Pons (tissue), 1 donor: Measurements from ENCODE around the gene RPS6KA1.
"Not testable (repeated sequence)": the region's sequence is repeated elsewhere in the genome, so short reads cannot be mapped to it uniquely, and the experiment has no call there.

Experiments
- DNase-seq: peaks from one replicate; pipeline ENCODE4 v3.0.0-alpha.2; 2016; ENCODE audit warnings: low spot score

RPS6KA1 gene

DNA sequence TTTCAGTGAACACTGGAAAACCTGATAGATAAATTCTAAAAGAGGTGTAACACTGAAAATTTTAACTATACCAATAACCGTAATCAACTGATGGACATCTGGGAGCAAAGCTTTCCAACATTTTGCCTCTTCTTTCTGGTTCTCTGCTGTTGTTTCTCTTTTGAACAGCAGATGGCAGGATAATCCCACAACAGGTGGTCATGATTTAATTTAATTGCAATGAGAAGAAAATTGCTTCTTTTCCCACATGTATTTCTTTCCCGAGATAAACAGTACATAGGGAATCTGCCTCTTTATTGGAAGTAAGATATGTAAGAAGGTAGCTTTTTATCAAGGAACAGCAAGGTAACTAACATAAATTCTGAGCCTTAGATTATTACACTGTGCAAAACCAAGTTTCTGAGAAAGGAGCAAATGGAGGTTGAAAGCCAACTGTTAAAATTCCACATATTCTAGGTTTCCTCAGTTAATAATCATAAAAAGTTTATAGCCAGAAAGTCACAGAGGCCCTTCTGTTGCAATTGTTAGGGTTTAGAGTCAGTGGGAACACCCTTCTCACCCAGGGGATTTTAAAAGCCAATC lies 72.9 kb downstream of the RPS6KA1 start:
- DNase-seq: peak; percentile 87

DNA sequence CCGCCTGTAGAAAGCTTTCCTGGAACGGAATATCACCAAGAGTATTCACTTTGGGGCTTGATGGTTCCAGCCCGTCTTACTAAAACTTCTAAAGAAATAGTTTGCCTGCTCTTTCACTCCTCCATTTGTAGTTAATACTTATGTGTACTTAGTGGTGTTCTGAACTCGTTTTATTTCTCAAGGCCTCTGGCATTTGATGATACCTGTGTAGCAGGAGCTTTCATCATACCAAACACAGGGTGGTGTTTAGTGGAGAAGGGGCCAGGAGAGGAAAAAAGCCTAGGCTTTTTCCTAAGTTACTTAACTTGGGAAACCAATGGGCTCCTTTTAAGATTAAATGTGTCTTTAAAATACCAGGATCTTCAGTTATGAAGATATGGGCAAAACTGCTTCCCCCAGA lies 74.3 kb downstream of the RPS6KA1 start:
- DNase-seq: no peak

DNA sequence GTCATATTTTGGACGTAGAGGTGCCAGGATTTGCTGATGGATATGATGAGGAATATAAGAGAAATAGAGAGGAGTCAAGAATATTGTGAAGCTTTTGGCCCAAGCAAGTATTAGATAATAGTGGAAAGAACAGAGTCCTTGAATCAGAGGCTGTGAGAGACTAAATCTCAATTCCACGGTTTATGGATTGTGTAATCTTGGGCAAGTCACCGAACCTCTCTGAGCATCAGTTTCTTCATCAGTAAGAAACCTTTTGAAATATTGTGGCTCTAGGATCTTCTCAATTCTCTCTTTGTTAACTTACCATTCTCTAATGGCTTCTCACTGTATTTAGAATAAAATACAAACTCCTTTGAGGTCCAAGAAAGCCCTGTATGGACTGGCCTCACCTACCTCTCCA lies 77.6 kb downstream of the RPS6KA1 start:
- DNase-seq: no peak

DNA sequence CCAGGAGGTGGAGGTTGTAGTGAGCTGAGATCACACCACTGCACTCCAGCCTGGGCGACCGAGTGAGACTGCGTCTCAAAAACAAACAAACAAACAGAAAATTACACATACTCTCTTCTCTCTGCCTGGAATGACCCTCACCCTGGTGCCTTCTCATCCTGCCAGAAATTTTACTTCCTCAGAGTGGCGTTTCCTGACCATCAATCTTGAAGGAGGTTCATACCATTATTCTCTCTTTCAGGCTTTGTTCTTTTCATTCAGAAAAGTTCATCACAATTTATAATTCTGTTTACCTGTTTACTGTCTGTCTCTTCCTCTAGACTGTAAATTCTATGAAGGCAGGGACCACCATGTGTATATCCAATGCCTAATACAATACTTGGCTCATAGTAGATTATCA lies 79.3 kb downstream of the RPS6KA1 start:
- DNase-seq: no peak

DNA sequence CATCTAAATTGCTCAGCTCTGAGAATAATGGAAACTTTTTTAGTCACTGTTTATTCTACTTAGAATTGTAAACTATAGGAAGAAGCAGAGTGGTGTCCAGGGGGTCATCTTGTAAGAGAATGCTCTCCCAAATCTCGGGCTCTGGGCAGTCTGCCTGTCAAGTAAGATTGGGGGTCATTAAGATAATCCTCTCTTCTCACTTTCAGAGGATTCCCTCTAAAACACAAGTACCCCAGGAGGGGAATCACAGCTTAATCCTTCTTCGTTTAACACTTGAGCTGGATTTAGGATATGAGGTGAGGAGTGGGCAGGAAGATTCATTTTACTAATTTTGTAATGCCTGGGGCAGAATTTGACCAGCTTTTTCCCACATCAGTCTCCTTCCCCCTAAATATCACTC lies 81.2 kb downstream of the RPS6KA1 start:
- DNase-seq: no peak

DNA sequence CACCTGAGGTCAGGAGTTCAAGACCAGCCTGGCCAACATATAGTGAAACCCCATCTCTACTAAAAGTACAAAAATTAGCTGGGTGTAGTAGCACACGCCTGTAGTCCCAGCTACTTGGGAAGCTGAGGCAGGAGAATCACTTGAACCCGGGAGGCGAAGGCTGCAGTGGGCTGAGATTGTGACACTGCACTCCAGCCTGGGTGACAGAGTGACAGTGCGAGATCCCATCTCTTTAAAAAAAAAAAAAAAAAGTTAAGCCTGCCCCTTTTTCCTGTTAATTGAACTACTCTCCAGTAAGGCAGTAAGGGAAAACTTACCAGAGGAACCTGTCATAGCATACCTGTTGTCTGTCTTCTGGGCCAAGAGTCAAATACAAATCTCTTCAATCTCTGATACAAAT lies 83.1 kb downstream of the RPS6KA1 start:
- not testable (repeated sequence) for DNase-seq

DNA sequence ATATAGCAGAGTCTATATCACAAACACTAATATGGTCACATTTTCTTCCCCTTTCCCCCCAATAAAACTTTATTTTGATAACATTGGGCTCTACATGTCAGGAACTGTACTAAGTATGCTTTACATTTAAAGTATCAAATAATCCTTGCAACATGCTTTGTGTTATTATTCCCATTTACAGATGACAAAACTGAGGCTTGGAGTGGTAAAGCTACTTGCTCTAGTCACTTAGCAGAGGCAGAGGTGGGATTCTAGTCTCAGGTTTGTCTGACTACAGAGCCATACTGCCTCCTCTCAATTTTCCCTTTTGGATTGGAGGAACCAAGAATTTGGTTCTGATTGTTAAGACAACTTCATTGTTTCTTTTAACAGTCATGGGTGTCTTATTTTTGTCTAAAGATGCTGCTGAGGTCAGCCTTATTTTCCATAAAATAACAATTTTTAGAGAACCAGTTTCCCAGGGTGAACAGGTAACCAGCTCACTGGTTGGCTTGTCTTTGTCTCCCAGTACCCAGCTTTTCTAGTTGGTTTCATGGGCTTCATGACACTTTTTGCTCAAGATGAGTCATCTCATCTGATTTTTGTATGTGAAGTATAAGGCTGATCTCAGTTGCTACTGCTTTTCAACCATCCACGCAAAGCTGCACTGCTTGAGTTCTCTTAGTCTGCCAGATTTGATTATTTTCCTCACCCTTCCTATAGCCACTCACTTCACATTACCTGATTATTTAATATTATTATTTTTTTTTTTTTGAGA lies 85.3 kb downstream of the RPS6KA1 start:
- no peak for DNase-seq

DNA sequence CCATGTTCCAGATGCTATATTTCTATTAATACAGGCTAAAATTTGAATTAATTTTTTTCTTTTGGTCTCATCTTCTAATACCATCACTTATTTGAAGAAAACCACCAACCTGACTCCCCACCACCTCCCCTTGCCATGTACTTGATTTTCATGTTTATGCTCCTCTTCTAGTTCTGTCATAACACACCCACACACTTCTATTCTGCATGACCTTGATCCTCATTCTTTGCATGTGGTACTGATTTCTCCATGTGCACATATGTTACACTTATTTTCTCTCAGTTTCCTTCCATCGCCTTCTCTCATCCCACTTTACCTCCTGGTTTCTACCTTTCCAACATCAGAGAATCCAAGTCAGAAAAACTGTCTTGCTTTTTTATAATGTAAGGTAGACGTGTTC lies 87.3 kb downstream of the RPS6KA1 start:
- DNase-seq: no peak

DNA sequence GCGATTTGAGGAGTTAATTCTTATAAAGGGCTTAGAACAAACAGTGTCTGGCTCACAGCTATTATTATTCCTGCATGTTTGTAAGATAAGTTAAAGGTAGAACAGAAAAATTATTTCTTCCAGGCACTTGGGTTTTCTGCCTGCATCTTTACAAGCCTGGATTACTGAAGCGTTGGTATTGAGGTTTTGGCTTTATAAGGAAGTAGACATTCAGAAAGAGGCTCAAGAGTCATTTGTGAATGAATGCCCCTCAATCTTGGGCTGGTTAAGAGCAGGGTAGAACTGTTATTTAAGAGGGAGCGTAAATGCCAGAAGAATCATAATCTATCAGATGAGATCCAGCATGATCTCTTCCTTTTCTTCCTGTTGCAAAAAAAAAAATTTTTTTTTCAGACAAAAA lies 89.0 kb downstream of the RPS6KA1 start:
- DNase-seq: no peak
